ENCODE measurements around the gene KIF13A. TPM values are rescaled to one million over a fixed set of nuclear protein-coding genes. Genes with fewer than 3 reads are reported as not detected.

Gene KIF13A
- total RNA-seq, 4 donors from 2014 or later, result 39.6 to 51.6 (median 43.2) TPM

GRCh38 chr6:17729223-17730077 lies 258.0 kb downstream of the KIF13A start:
- no peak for DNase-seq
- H3K27ac ChIP-seq, result no peak overlapping the region
- H3K4me3 ChIP-seq, result no peak overlapping the region
- no peaks in the 10 kb centered on the region for H3K9me3 ChIP-seq
- H3K36me3 ChIP-seq, result no peaks in the 10 kb centered on the region
- no peaks in the 10 kb centered on the region for H3K4me1 ChIP-seq
- TF ChIP-seq POLR2A (IDR thresholded peaks at IDR 0.05) (no peak), CTCF (IDR thresholded peaks at IDR 0.05) (no peak)
- H3K27me3 ChIP-seq, result no peaks in the 10 kb centered on the region

- Histone ChIP-seq H3K9me3 (no peaks in the 10 kb centered on the region), H3K4me1 (no peaks in the 10 kb centered on the region), H3K36me3 (no peaks in the 10 kb centered on the region), H3K4me3 (no peak overlapping the region), H3K27me3 (no peaks in the 10 kb centered on the region), H3K27ac (no peak overlapping the region)
- TF ChIP-seq CTCF (IDR thresholded peaks at IDR 0.05), result no peak
- no peak for TF ChIP-seq POLR2A (IDR thresholded peaks at IDR 0.05)
- no peak for DNase-seq
Observed at GRCh38 chr6:17728551-17729222, 258.7 kb downstream of the KIF13A start.

- Histone ChIP-seq H3K36me3 (no peaks in the 10 kb centered on the region), H3K4me3 (no peak overlapping the region), H3K27me3 (no peaks in the 10 kb centered on the region), H3K9me3 (no peaks in the 10 kb centered on the region), H3K27ac (no peak overlapping the region), H3K4me1 (no peaks in the 10 kb centered on the region)
- TF ChIP-seq POLR2A (IDR thresholded peaks at IDR 0.05) (no peak), CTCF (IDR thresholded peaks at IDR 0.05) (no peak)
- no peak for DNase-seq
Observed at GRCh38 chr6:17725083-17725482, 262.4 kb downstream of the KIF13A start.

GRCh38 chr6:17724341-17724740 lies 263.1 kb downstream of the KIF13A start:
- H3K27me3 ChIP-seq, result no peaks in the 10 kb centered on the region
- no peak for DNase-seq
- no peaks in the 10 kb centered on the region for H3K4me1 ChIP-seq
- TF ChIP-seq POLR2A (IDR thresholded peaks at IDR 0.05) (no peak), CTCF (IDR thresholded peaks at IDR 0.05) (no peak)
- no peak overlapping the region for H3K4me3 ChIP-seq
- H3K36me3 ChIP-seq, result no peaks in the 10 kb centered on the region
- no peaks in the 10 kb centered on the region for H3K9me3 ChIP-seq
- H3K27ac ChIP-seq, result no peak overlapping the region

- Histone ChIP-seq H3K27ac (no peak overlapping the region), H3K27me3 (no peaks in the 10 kb centered on the region), H3K4me3 (no peak overlapping the region), H3K4me1 (no peaks in the 10 kb centered on the region), H3K9me3 (no peaks in the 10 kb centered on the region), H3K36me3 (no peaks in the 10 kb centered on the region)
- TF ChIP-seq POLR2A (IDR thresholded peaks at IDR 0.05) (no peak), CTCF (IDR thresholded peaks at IDR 0.05) (no peak)
- DNase-seq, result no peak
Observed at GRCh38 chr6:17721671-17722070, 265.8 kb downstream of the KIF13A start.

All from Peyer's patch (tissue), 4 donors.